Sigmoid colon (tissue), 3 donors: ENCODE results near the gene CSNK1G3.

Experiments
- CTCF ChIP-seq, 4 experiments: fragments of 450-650 bp in 3 of 4; fragments of 200-600 bp in 1 of 4; IDR thresholded peaks; one replicate each; pipeline ENCODE4 v1.5.1; 2016 to 2019; ENCODE audit warnings: antibody characterized with exemption in 4 of 4, mild to moderate bottlenecking in 3 of 4, moderate library complexity in 2 of 4
- POLR2A ChIP-seq, 2 donors: fragments of 450-650 bp; IDR thresholded peaks; one replicate each; pipeline ENCODE4 v1.6.1; 2016; ENCODE audit warnings: antibody characterized with exemption in 2 of 2, mild to moderate bottlenecking in 2 of 2, moderate library complexity in 2 of 2

GRCh38 chr5:123659011-123659410 is 147.0 kb downstream of the CSNK1G3 start:
- TF ChIP-seq CTCF (IDR thresholded peaks at IDR 0.05) (no peak), POLR2A (IDR thresholded peaks at IDR 0.05) (no peak)
